GM19351 (cell line): ENCODE measurements around the gene CEP350.
"Not testable (repeated sequence)": the region's sequence is repeated elsewhere in the genome, so short reads cannot be mapped to it uniquely, and the experiment has no call there.

Source experiments
- ATAC-seq: cut with Tn5 transposase; IDR thresholded peaks from one replicate; pipeline ENCODE4 v1.9.1; 2021; ENCODE audit warnings: mild to moderate bottlenecking, moderate library complexity; ENCODE audit not compliant: unreplicated experiment

CEP350 gene

GRCh38 chr1:179938752-179939151 lies 15.9 kb upstream of the CEP350 start:
- ATAC-seq: no peak

DNA sequence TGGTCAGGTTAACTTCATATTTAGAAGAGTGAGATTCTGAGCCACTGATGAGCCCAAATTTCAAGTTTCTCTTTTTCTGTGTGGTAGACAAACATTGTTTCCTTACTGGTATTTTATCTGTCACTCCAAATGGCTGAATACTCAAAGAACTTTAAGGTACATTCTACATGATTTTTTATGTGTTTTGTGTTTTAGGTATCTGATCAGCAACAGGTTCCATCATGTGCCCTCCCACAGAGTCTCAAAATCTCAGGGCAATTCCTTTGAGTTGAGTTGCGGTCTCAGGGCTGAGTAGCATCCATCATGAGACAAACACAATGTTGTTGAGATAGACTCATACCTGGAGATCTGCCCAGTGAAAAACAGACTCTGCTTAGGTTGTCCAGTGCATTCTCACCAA lies 14.7 kb upstream of the CEP350 start:
- no peak for ATAC-seq

DNA sequence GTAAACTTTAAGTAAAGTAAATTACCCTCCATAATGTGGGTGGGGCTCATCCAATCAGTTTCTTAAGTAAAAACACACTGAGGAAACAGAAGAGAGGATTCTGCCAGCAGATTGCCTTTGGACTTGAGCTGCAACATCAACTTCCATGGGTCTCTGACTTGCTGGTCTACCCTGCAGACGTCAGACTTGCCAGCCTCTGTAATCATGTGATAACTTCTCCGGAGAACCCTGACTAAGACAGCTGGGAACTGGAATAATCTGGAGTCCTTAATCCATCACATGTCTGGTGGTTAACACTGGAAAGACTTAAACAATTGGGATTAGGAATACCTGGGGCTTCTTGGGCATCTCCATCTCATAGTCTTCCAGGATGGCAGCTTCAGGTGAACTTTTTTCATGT lies 13.2 kb upstream of the CEP350 start:
- no peak for ATAC-seq

DNA sequence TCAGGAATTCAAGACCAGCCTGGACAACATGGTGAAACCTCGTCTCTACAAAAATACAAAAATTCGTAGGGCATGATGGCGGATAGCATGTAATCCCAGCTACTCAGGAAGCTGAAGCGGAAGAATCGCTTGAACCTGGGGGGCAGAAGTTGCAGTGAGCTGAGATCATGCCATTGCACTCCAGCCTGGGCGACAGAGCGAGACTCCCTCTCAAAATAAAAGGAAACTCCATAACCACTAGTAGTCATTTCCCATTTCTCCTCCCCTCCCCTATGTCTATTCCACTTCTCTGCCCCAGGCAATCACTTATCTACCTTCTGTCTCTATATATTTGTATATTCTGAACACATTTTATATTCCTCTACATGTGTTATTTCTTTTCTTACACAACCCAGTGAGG lies 4.0 kb upstream of the CEP350 start:
- ATAC-seq: no peak

- no peak for ATAC-seq
These were observed 3.0 kb upstream of the CEP350 start for GRCh38 chr1:179951383-179952144.

- no peak for ATAC-seq
These were observed 2.4 kb upstream of the CEP350 start for GRCh38 chr1:179952186-179952585.

DNA sequence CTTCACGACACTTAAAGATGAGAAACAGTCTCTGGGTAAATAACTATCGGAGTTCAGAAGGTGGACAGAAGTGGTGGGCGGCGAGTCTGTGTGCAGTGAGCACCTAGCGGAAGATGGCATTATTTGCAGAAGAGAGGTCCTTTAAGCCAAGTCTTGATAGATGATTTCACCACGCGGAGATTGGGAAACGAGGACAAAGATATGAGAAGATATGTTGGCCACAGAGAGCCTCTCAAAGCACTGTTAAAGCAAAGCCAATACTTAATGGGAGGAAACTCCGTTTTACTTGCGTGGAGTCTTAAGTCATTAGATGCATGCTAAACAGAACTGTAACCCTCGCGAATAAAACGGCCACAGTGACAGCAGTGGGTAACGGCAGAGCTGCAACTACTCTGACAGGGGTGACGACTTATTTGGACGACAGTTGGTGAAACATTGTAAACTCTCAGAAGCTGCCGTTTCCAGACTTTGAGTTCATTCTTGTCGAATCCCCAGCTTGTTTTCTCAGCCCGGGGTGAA lies 577 bp upstream of the CEP350 start:
- no peak for ATAC-seq

DNA sequence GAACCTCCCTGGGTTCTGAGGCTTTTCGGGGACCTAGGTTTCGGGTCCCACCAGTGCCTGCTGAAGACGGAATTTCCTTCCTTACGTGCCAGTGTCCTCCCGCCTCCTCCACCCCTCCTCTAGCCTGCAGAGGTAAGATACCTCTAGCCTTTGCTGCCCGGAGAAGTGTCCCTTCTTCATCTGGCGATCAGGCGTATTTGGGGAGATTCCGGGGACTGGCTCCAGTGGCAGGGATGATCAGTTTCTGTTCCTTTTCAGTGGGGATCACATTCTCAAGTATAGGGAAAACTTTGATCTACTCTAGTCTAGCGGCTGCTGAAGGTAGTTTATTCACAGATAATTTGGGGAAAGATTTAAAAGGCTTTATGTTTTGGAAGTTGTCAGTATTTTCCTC lies 674 bp downstream of the CEP350 start:
- peak; percentile 5 for ATAC-seq

DNA sequence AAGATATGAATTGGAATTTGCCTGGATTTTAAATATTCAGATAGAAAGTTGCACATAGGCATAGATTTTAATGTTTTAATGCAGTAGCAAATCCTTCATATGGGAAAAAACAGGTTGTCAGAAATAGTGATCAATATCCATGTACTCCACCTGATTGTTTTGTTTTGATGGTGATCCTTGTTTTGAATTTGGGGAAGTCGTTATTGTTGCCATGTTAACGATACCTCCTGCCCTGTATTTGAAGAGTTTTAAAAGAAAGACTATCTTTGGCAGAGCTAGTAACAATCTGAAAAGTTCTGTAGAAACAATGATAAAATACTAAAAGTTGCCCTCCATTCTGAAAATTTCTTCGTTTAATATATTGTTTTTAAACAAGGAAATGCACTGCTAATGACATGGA lies 1.1 kb downstream of the CEP350 start:
- ATAC-seq: no peak

- no peak for ATAC-seq
These were observed 3.7 kb downstream of the CEP350 start for GRCh38 chr1:179958359-179958758.

- ATAC-seq: not testable (repeated sequence)
These were observed 7.6 kb downstream of the CEP350 start for GRCh38 chr1:179962168-179962567.

DNA sequence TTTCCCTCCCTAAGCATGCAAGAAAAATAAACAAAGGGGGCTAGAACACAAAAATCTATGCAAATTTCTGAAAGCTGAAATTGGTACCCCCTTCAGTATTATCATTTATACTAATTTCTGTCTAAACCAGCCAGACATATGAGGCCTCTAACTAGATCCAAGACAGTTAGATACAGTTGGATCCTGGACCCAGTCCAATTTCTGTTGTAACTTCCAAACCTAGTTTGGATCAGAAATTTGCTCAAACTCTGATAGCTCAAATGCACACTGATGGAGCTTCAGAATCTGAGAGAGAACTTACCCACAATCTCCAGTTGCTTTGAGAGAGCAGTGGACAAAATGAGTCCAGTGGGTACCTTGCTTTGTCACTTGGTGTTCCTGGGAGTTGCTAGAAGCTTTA lies 11.9 kb downstream of the CEP350 start:
- ATAC-seq: no peak

DNA sequence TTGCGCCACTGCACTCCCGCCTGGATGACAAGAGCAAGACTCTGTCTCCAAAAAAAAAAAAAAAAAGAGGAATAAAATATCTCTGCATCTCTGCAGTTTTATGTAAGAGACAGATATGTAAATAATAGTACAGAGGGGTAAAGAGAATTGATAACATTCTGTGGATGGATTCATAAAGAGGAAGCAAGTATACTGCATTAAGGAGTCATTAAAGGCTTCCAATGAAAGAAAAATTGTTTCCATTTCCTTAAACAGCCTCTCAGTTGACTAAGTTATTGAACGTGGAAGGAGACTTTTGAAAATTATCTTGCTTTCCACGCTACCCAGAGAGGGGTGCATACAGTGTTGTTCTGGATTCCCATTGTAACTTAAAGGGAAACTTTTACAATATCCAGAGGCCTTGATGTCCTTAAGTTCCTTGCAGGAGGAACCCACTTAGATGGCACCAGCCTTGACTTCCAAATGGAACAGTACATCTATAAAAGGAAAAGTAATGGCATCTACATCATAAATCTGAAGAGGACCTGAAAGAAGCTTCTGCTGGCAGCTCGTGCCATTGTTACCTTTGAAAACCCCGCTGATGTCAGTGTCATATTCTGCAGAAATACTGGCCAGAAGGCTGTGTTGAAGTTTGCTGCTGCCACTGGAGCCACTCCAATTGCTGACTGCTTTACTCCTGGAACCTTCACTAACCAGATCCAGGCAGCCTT lies 13.8 kb downstream of the CEP350 start:
- ATAC-seq: no peak

GRCh38 chr1:179968994-179969919 lies 14.6 kb downstream of the CEP350 start:
- no peak for ATAC-seq

DNA sequence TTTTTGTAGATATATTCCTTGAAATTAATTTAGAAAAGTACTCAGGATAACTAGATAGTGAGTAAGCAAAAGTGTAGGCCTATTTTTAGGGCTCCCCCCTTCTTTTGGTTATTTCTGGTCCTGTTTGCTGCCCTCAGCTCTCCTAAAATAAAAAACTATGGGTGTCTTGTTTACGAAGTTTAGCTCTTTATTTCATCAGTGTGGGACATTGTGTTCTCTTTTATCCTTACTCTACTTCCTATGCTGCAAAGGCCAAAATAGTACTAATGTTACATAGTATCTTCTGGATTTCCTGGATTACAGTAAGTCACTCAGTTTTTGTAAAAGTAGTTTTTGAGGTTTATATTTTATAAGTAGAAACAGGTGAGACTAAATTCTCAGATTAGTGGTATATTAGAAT lies 15.4 kb downstream of the CEP350 start:
- no peak for ATAC-seq

- no peak for ATAC-seq
These were observed 17.2 kb downstream of the CEP350 start for GRCh38 chr1:179971563-179972496.

DNA sequence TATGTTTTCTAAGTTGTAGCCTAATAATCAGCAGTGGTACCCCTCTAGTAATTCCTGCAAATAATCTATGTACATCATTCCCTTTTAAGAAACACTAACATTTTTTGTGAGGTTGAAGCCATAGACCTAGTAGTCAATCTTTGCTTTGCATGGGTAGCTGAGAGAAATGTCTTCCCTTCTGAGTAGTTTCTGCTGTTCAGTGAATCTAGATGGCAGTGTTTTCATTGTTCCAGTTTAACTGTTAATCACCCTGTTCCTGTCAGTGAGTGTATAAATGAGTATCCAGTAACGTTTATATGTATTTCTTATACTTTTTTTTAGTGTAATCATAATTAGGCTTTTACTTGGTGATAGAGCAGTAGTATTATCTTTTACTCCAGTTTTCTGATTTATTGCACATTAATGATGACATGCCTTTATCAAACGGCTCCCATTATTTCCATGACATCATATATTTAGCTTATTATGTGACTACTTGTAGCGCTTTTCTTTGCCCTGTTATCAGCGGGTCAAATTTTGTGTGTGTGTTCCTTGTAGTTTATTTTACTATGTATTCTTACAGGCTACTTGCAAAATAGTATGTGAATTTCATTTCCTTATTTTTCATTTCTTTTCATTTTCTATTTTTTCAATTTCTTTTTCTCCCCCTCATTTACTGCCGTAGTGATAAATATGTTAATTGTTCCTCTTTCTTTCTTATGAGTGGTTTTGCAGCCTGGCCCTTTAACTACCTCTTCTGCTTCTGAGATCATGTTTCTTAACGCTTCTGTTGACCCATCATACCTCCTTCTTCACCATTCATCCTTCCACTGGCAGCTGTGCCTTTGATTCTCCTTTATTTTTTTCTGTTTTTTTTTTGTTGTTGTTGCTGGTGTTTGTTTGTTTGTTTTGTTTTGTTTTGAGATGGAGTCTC lies 18.8 kb downstream of the CEP350 start:
- no peak for ATAC-seq

DNA sequence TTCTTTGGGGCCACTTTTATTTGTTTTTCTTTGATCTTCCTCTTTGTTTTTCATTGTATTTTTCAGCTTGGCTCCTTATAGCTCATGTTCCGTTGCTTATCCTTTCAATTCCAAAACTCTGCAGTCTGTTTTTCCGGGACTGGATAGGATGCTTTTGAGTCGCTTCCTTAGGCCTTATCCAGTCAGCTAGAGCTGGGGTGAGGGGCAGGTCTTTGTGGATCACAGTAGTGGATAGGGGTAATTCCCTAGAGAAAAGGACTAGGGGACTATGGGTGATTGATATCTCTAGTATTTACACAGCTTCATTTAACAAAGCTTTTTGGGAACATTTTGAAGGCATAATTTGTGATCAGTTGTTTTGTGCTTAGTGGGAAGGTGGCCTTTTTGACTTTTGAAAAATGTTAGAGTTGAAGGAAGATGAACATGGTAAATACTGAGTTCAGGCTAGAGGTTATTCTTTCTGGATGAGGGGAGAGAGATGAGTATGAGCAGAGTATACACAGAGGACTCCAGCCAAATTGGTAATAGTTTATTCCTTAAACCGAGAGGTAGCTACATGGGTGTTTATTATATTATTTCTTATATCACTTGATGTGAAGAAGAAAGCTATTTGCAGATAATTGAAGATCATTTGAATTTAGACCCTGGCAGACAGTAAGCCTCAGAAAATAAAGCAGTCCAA lies 22.5 kb downstream of the CEP350 start:
- no peak for ATAC-seq
